Measurements from ENCODE around the gene CCDC32.

DNA sequence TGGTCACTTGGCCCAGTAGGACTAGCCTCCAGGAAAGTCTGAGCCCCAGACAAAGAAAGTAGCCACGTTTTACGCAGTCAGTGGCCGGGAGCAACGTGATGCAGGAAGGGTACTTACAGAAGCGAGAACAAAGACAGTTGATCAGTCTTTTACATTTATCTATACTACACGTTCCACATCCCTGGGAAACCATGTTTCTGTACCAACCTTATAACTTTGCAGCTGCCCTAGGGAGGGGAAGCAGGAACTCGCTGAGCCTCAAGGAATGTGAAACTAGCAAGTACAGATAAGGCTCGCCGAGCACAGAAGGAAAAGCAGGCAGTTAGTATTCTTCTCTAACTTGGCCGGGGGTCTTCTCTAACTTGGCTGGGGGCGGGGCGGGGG, 25.8 kb upstream of the CCDC32 start:
- TF ChIP-seq, protein P1, sequence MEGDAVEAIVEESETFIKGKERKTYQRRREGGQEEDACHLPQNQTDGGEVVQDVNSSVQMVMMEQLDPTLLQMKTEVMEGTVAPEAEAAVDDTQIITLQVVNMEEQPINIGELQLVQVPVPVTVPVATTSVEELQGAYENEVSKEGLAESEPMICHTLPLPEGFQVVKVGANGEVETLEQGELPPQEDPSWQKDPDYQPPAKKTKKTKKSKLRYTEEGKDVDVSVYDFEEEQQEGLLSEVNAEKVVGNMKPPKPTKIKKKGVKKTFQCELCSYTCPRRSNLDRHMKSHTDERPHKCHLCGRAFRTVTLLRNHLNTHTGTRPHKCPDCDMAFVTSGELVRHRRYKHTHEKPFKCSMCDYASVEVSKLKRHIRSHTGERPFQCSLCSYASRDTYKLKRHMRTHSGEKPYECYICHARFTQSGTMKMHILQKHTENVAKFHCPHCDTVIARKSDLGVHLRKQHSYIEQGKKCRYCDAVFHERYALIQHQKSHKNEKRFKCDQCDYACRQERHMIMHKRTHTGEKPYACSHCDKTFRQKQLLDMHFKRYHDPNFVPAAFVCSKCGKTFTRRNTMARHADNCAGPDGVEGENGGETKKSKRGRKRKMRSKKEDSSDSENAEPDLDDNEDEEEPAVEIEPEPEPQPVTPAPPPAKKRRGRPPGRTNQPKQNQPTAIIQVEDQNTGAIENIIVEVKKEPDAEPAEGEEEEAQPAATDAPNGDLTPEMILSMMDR (IDR thresholded peaks at IDR 0.05; ENCODE audit: low read length) = no peak
- no peak for TF ChIP-seq EZH2phosphoT487 (IDR thresholded peaks at IDR 0.05; ENCODE audit: low read length)

All from MM.1S (cell line).